Ureter (tissue), 1 donor: Measurements from ENCODE around the gene DENND6B. TPM values are rescaled to one million over a fixed set of nuclear protein-coding genes. Genes with fewer than 3 reads are reported as not detected.
"Not testable (repeated sequence)": the region's sequence is repeated elsewhere in the genome, so short reads cannot be mapped to it uniquely, and the experiment has no call there.

ENCODE experiments used
- DNase-seq: peaks from one replicate; pipeline ENCODE4 v3.0.0-alpha.2; 2020; ENCODE audit warnings: low spot score
- total RNA-seq: library from RNA; stranded (reverse); gene quantifications from one replicate; pipeline ENCODE4 v1.2.4, GENCODE V29; 2023
- donor health status: DM: yes; HTN: yes; CAD: no.

The DENND6B gene
- total RNA-seq = 21.4 TPM

GRCh38 chr22:50326956-50327710, at the start of gene DENND6B:
TSS of gene DENND6B (minus strand) at chr22:50327012. CDS start at chr22:50326988, 24 bp downstream.
- peak; percentile 78 for DNase-seq

- no peak for DNase-seq
These were observed 49.4 kb upstream of the DENND6B start for GRCh38 chr22:50376085-50376651.

- DNase-seq = no peak
These were observed 44.4 kb upstream of the DENND6B start for GRCh38 chr22:50371101-50371648.

- no peak for DNase-seq
These were observed 41.1 kb upstream of the DENND6B start for GRCh38 chr22:50367778-50368500.

- not testable (repeated sequence) for DNase-seq
These were observed 37.0 kb upstream of the DENND6B start for GRCh38 chr22:50363803-50364194.

GRCh38 chr22:50363166-50363802, 36.5 kb upstream of the DENND6B start:
- DNase-seq = no peak

GRCh38 chr22:50361688-50362087, 34.9 kb upstream of the DENND6B start:
- DNase-seq = no peak

GRCh38 chr22:50361222-50361621, 34.4 kb upstream of the DENND6B start:
- no peak for DNase-seq

- DNase-seq = no peak
These were observed 33.8 kb upstream of the DENND6B start for GRCh38 chr22:50360578-50360977.

- DNase-seq = no peak
These were observed 30.9 kb upstream of the DENND6B start for GRCh38 chr22:50357756-50358155.

GRCh38 chr22:50357222-50357621, 30.4 kb upstream of the DENND6B start:
- DNase-seq = no peak

GRCh38 chr22:50356186-50356585, 29.4 kb upstream of the DENND6B start:
- no peak for DNase-seq

GRCh38 chr22:50348058-50348457, 21.2 kb upstream of the DENND6B start:
- DNase-seq = no peak

- DNase-seq = no peak
These were observed 20.3 kb upstream of the DENND6B start for GRCh38 chr22:50347157-50347556.

- DNase-seq = no peak
These were observed 19.7 kb upstream of the DENND6B start for GRCh38 chr22:50346470-50346869.

GRCh38 chr22:50343541-50343935, 16.7 kb upstream of the DENND6B start:
- no peak for DNase-seq

GRCh38 chr22:50342651-50343540, 16.1 kb upstream of the DENND6B start, which contains the start of gene PPP6R2:
TSS of gene PPP6R2 (plus strand) at chr22:50343327. CDS start at chr22:50393909, 50,582 bp downstream.
- peak; percentile 83 for DNase-seq

- DNase-seq = peak; percentile 91
These were observed 15.3 kb upstream of the DENND6B start for GRCh38 chr22:50341977-50342650.

- DNase-seq = no peak
These were observed 13.4 kb upstream of the DENND6B start for GRCh38 chr22:50339945-50340879.
